ENCODE results near the gene KTN1. TPM values are rescaled to one million over a fixed set of nuclear protein-coding genes. Genes with fewer than 3 reads are reported as not detected.

Gene KTN1
- total RNA-seq, 3 donors from 2014 or later = 94.1 to 112 (median 103) TPM

DNA sequence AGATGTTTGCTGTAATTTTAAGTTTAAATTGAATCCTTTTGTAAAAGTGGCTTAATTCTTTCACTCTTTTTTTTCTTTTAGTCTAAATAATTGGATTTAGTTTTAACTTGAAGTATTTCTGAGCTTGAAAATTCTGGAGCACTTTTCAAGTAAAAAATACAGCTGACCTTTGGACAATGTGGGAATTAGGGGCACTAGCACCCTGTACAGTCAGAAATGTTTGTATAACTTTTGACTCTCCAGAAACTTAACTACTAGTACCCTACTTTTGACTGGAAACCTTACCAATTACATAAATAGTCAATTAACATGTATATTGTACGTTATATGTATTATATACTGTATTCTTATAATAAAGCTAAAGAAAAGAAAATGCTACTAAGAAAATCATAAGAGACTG, 7.8 kb downstream of the KTN1 start:
- Mint-ChIP-seq H3K4me1 (ENCODE audit: low read depth) (peaks cover 53% of the 10 kb centered on the region), H3K9me3 (no peaks in the 10 kb centered on the region), H3K4me3 (no peak overlapping the region), H3K36me3 (ENCODE audit: insufficient read depth) (no peaks in the 10 kb centered on the region), H3K27me3 (ENCODE audit: low read depth) (no peaks in the 10 kb centered on the region)
- ATAC-seq = no peak
- no peak for DNase-seq

DNA sequence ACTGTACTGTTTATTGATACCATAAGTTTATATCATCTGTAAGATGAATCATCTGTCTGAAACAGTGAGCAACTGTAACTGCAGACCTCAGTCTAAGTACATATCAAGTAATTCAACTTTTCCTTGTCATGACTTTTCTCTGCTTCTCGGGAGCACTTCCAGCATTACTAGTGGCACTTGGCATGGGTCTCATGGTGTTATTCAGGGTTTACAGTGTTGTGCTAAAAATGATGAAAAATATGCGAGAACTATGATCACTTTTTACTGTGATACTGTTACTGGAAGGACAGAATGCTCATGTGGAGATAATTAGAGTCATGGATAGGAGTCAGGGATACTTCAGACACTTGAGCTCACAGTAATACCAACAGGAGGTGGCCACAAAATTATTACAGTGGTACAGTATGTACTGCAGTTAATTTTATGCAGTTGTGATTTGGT, 8.3 kb downstream of the KTN1 start:
- H3K4me3 Mint-ChIP-seq = no peak overlapping the region
- H3K4me1 Mint-ChIP-seq (ENCODE audit: low read depth) = peaks cover 56% of the 10 kb centered on the region
- H3K9me3 Mint-ChIP-seq = no peaks in the 10 kb centered on the region
- peak; percentile 64 to 65 for ATAC-seq
- no peaks in the 10 kb centered on the region for H3K27me3 Mint-ChIP-seq (ENCODE audit: low read depth)
- DNase-seq = no peak
- no peaks in the 10 kb centered on the region for H3K36me3 Mint-ChIP-seq (ENCODE audit: insufficient read depth)

DNA sequence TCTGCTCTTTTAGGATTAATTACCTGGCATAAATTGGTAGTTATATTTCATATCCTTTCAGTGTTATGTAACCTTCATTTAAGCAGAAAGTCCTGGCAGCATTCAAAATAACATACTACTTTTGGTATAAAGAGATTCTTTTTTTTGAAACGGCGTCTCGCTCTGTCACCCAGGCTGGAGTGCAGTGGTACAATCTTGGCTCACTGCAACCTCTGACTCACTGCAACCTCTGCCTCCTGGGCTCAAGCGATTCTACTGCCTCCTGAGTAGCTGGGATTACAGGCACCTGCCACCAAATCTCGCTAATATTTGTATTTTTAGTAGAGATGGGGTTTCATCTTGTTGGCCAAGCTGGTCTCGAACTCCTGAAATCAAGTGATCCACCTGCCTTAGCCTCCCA, 9.2 kb downstream of the KTN1 start:
- H3K36me3 Mint-ChIP-seq (ENCODE audit: insufficient read depth) = no peaks in the 10 kb centered on the region
- H3K4me1 Mint-ChIP-seq (ENCODE audit: low read depth) = peaks cover 63% of the 10 kb centered on the region
- ATAC-seq (no peak), DNase-seq (no peak)
- no peak overlapping the region for H3K4me3 Mint-ChIP-seq
- no peaks in the 10 kb centered on the region for H3K27me3 Mint-ChIP-seq (ENCODE audit: low read depth)
- H3K9me3 Mint-ChIP-seq = no peaks in the 10 kb centered on the region

DNA sequence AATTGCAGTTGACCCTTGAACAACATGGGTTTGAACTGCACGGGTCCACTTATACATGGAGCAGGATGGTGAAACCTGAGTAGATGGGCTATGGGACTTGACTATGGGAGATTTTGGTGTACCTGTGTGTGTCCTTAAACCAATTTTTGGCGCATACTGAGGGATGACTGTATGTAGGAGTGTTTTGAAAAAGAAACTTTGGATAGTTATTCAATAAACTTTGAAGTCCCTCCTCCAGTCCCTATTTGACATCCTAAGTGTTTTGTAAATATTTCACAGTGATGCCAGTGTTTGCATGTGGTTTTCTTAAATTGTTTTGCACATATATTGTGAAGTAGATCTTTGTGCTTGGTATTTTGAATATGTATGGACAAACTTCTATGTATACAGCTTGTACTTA, 12.4 kb downstream of the KTN1 start:
- H3K4me1 Mint-ChIP-seq (ENCODE audit: low read depth) = peaks cover 51% of the 10 kb centered on the region

DNA sequence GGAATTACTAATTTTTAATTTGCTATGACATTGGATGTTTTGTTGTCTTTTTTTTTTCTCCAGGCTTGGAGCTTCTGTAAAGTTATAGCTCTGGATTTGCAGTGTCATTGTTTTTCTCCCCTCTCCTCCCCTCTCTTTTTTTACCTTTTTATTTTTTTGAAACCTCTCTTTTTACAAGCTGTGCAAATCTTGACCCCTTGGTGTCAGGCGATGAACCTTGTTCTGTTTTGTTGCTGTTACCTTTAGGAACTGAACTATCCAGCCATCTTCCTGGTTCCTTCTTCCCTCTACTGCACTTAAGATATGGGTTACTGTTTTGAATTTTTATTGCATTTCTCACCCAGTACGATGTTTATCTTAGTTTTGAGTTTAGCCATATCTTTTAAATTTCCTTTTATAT, 13.7 kb downstream of the KTN1 start:
- ATAC-seq (no peak), DNase-seq (no peak)
- Mint-ChIP-seq H3K27me3 (ENCODE audit: low read depth) (no peaks in the 10 kb centered on the region), H3K36me3 (ENCODE audit: insufficient read depth) (peaks cover 10% of the 10 kb centered on the region), H3K4me1 (ENCODE audit: low read depth) (peaks cover 43% of the 10 kb centered on the region), H3K4me3 (no peak overlapping the region), H3K9me3 (peaks cover 4% of the 10 kb centered on the region)

More for the DNA sequence above, 12.4 kb downstream of the KTN1 start:
- ATAC-seq (no peak), DNase-seq (no peak)
- Mint-ChIP-seq H3K4me3 (no peak overlapping the region), H3K27me3 (ENCODE audit: low read depth) (no peaks in the 10 kb centered on the region), H3K36me3 (ENCODE audit: insufficient read depth) (peaks cover 4% of the 10 kb centered on the region), H3K9me3 (no peaks in the 10 kb centered on the region)

DNA sequence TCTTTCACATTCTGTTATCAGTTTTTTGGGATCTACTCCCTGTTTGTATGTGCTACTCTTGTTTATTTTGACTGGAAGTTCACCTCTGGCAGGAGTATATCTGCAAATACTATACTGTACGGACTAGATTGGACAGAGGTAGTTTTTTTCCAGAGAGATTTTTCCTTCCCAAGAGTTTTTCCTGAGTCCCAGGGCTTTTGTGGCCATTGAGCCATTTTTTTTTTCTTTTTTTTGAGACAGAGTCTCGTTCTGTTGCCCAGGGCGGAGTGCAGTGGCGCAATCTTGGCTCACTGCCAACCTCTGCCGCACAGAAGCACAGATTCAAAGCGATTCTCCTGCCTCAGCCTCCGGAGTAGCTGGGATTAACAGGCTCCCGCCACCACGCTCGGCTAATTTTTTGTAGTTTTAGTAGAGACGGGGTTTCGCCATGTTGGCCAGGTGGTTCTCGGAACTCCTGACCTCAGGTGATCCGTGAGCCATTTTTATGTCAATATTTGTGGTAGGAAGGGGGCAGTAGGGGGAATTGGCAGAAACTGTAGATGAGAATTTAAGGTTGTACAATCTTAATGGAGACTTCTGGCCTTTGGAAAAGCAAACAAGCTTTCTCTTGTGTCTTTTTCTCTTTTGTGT, 19.4 kb downstream of the KTN1 start:
- ATAC-seq = no peak
- Mint-ChIP-seq H3K4me3 (no peak overlapping the region), H3K4me1 (ENCODE audit: low read depth) (peaks cover 37% of the 10 kb centered on the region), H3K27me3 (ENCODE audit: low read depth) (no peaks in the 10 kb centered on the region), H3K36me3 (ENCODE audit: insufficient read depth) (peaks cover 20% of the 10 kb centered on the region), H3K9me3 (peaks cover 4% of the 10 kb centered on the region)
- DNase-seq = no peak

DNA sequence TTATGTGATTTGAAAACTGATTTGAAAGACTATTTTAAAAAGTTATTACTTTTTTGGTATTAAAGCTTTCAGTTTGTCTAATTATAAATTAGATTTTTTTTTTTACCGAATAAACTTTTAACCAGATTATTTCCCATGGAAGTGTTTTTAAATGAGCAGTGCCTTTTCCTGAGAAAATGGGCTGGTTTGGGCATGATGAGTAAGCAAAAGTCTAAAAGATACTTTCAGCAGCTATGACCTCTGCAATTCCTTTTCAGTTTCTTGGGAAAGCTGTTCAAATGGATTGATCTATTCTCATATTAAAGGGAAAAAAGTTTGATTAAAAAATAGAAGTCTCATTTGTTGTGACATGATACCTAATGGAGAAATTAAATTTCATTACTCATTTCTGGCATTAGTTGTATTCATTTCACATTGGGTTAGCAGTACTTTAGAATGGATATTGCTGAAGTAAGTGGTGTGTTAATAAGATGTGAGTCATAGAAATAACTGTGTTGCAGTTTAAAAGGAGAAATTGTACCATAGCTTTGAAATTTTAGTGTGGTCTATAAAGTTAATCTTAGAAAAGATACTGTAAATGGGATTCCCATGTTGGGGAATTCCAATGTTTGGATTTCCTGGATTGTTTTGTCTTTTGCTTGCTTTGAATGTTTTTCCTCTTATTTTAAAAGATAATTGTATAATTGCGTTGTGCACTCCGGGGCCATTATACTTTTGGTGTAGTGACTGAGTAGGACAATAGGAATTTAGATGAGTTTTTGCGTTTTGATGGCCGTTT, 21.0 kb downstream of the KTN1 start:
- no peak for ATAC-seq
- no peak for DNase-seq
- no peaks in the 10 kb centered on the region for H3K27me3 Mint-ChIP-seq (ENCODE audit: low read depth)
- peaks cover 4% of the 10 kb centered on the region for H3K9me3 Mint-ChIP-seq
- H3K4me3 Mint-ChIP-seq = no peak overlapping the region
- H3K36me3 Mint-ChIP-seq (ENCODE audit: insufficient read depth) = peaks cover 18% of the 10 kb centered on the region
- peaks cover 30% of the 10 kb centered on the region for H3K4me1 Mint-ChIP-seq (ENCODE audit: low read depth)

DNA sequence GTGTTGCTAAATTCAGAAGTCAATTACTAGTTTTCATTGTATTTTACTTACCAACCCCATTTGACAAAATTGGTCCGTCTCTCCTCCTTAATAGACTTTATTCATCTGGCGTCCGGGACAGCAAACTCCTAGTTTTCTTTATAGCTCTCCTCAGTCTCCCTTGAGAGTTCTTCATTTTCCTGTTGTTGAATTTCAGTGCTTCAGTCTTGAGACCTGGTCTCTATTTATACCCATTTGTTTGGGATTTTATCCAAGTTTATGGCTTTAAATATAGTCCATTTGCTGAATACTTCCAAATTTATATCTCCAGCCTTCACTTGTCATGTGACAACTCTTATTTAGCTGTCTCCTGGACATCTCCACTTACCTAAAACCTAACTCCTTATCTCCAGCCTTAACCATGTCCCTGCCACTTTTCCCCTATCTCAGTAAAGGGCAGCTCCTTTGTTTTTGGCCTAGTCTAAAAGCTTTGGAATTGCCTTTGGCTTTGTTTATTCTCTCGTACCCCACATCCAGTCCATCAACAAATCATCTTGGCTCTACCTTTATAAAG, 23.5 kb downstream of the KTN1 start:
- Mint-ChIP-seq H3K4me1 (ENCODE audit: low read depth) (peaks cover 39% of the 10 kb centered on the region), H3K36me3 (ENCODE audit: insufficient read depth) (peaks cover 12% of the 10 kb centered on the region), H3K9me3 (no peaks in the 10 kb centered on the region), H3K4me3 (no peak overlapping the region), H3K27me3 (ENCODE audit: low read depth) (no peaks in the 10 kb centered on the region)
- DNase-seq = no peak
- no peak for ATAC-seq

DNA sequence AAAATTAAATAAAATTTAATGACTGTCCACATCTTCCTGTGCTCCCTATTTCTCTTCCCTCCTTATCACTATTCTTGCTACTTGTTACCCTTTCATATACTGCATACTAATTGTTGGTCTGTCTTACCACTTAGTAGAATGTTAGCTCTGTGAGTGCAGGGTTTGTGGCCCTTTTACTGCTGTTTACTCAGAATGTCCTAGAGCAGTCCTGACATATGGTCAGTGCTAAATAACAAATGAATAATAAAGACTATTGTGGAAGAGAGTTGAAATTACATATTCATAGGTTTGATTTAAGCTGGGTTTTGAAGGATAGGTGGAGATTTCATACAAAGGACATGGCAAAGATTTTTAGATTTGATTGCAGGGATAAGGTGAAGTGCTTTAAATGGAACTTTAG, 24.5 kb downstream of the KTN1 start:
- no peak for DNase-seq
- H3K4me1 Mint-ChIP-seq (ENCODE audit: low read depth) = peaks cover 37% of the 10 kb centered on the region
- ATAC-seq = no peak
- peaks cover 9% of the 10 kb centered on the region for H3K36me3 Mint-ChIP-seq (ENCODE audit: insufficient read depth)
- H3K9me3 Mint-ChIP-seq = no peaks in the 10 kb centered on the region
- H3K27me3 Mint-ChIP-seq (ENCODE audit: low read depth) = no peaks in the 10 kb centered on the region
- no peak overlapping the region for H3K4me3 Mint-ChIP-seq

DNA sequence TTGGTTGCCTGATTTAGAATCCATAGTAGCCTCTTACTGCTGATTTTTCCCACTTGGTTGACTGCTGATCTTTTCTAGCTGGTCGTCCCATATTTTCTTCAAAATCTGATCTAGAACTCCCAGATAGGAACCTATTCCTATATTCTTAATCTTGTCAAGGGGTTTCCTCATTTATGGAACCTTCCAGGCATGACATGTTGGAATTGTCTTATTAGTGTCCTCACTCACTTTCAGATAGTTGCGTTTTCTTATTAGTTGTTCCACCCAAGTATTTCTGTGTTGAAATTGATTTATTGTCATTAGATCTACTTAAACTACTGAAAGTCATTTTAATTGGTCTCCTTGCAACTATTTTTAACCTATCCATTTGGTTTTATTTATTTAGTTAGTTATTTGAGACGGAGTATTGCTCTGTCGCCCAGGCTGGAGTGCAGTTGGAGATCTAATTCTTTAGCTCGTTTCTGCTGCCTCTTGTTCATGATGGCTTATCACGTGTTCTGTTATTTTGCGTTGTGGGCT, 25.0 kb downstream of the KTN1 start:
- peaks cover 40% of the 10 kb centered on the region for H3K4me1 Mint-ChIP-seq (ENCODE audit: low read depth)
- H3K4me3 Mint-ChIP-seq = no peak overlapping the region
- H3K36me3 Mint-ChIP-seq (ENCODE audit: insufficient read depth) = peaks cover 9% of the 10 kb centered on the region
- ATAC-seq (no peak), DNase-seq (no peak)
- H3K27me3 Mint-ChIP-seq (ENCODE audit: low read depth) = no peaks in the 10 kb centered on the region
- H3K9me3 Mint-ChIP-seq = no peaks in the 10 kb centered on the region

DNA sequence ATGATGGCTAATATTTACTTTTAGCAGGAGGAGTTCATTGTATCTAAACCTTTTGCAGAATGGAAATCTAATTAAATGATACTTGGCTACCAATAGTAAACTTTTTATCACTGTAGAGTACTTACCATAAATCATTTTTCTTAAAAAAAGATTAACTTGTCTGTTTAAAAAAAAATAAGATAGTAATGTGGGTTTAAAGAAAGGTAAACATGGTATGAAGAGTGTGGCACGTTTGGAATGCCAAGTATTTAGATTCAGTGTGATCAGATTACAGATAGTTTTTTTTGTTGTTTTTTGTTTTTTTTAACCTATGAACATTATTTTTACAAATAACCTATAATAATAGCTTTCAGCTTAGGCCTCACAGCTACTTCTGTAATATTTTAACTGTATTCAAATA, 25.8 kb downstream of the KTN1 start:
- Mint-ChIP-seq H3K36me3 (ENCODE audit: insufficient read depth) (peaks cover 9% of the 10 kb centered on the region), H3K9me3 (no peaks in the 10 kb centered on the region), H3K27me3 (ENCODE audit: low read depth) (no peaks in the 10 kb centered on the region), H3K4me3 (no peak overlapping the region), H3K4me1 (ENCODE audit: low read depth) (peaks cover 38% of the 10 kb centered on the region)
- ATAC-seq (no peak), DNase-seq (no peak)

DNA sequence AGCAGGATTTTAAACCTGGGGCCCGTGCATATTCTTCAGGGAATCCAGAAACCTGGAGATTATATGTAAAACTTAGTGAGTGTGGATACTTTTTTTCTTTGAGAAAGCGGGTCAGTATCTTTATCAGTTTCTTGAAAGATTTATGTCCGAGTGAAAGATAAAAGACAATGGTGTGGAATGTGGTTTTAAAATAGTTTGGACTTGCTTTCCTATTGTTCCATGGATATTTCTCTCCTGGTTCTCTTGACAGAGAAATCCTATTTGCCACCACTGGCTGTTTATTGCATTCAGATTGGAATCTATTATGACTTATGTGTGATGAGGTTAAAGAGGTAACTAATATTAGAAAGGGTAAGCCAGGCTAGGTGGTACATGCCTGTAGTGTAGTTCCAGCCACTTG, 27.4 kb downstream of the KTN1 start:
- ATAC-seq (no peak), DNase-seq (no peak)
- Mint-ChIP-seq H3K4me1 (ENCODE audit: low read depth) (peaks cover 30% of the 10 kb centered on the region), H3K36me3 (ENCODE audit: insufficient read depth) (peaks cover 9% of the 10 kb centered on the region), H3K9me3 (no peaks in the 10 kb centered on the region), H3K4me3 (no peak overlapping the region), H3K27me3 (ENCODE audit: low read depth) (no peaks in the 10 kb centered on the region)

DNA sequence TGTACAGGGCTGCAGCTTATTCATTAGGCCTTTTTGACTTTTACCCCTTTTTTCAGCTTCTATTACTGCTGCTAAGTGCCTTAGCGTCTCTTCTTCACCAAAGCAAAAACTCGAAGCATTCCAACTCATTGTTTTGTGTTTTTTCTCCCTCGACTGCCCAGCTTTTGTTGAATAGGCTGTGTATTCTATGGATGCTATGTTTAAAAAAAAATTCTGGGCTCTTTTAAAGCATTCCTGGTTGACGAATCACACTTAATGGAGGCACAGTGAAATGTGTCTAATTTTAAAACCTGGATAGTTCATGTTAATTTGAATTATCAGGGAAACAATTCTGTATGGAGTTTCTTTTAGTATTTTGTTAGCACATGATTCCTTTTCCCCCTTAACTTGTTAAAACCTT, 29.7 kb downstream of the KTN1 start:
- ATAC-seq (no peak), DNase-seq (no peak)
- H3K27me3 Mint-ChIP-seq (ENCODE audit: low read depth) = no peaks in the 10 kb centered on the region
- H3K4me3 Mint-ChIP-seq = no peak overlapping the region
- H3K9me3 Mint-ChIP-seq = no peaks in the 10 kb centered on the region
- peaks cover 22% of the 10 kb centered on the region for H3K36me3 Mint-ChIP-seq (ENCODE audit: insufficient read depth)
- H3K4me1 Mint-ChIP-seq (ENCODE audit: low read depth) = peaks cover 37% of the 10 kb centered on the region

DNA sequence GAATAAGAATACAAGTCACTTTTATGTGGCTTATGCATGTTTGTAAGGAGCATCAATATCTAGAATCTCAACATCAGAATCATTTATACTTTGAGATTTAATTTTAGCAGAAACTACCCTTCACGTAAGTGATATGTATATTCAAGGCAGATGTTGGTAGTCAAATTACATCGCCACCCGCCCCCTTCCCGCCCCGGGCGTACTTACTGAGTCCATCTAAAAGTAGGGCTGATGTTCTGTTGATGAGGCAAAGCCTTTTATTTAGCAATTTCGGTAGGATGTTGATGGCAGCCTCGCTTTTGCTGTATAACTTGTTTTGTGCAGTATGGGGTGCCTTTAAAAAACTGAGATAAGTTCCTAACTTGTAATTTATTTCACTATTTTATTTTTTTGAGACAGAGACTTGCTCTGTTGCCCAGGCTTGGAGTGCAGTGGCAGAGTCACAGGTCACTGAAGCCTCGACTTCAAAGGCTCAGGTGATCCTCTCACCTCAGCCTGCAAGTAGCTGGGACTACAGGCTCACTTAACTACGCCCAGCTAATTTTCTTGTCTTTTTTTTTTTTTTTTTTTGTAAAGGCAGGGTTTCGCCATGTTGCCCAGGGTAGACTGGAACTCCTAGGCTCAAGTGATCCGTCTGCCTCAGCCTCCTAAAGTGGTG, 30.8 kb downstream of the KTN1 start:
- ATAC-seq (no peak), DNase-seq (no peak)
- H3K36me3 Mint-ChIP-seq (ENCODE audit: insufficient read depth) = peaks cover 29% of the 10 kb centered on the region
- no peak overlapping the region for H3K4me3 Mint-ChIP-seq
- peaks cover 33% of the 10 kb centered on the region for H3K4me1 Mint-ChIP-seq (ENCODE audit: low read depth)
- no peaks in the 10 kb centered on the region for H3K27me3 Mint-ChIP-seq (ENCODE audit: low read depth)
- no peaks in the 10 kb centered on the region for H3K9me3 Mint-ChIP-seq

Data from activated T-cell treated with anti-CD3 and anti-CD28 coated beads, Interleukin-2, amount 50 U/mL, for 4 hours (primary cell).